Activated naive CD8-positive, alpha-beta T cell treated with anti-CD3 and anti-CD28 coated beads, Interleukin-2, amount 50 U/mL, for 24 hours (primary cell): ENCODE results near the gene MASP2.

Experiments
- ATAC-seq: fragments of 150-1000 bp; cut with Tn5 transposase; one replicate; pipeline ENCODE4 v1.10.0; 2021
- DNase-seq: peaks from one replicate; pipeline ENCODE4 v3.0.0; 2021
- H3K27ac Mint-ChIP-seq: one replicate; pipeline ENCODE4 v1.8.0; 2021; ENCODE audit warnings: mild to moderate bottlenecking, mixed read lengths
- H3K27me3 Mint-ChIP-seq: one replicate; pipeline ENCODE4 v1.8.0; 2021; ENCODE audit warnings: mixed read lengths
- H3K36me3 Mint-ChIP-seq: one replicate; pipeline ENCODE4 v1.8.0; 2021; ENCODE audit warnings: low read depth, mixed read lengths
- H3K4me1 Mint-ChIP-seq: one replicate; pipeline ENCODE4 v1.8.0; 2021; ENCODE audit warnings: mixed read lengths
- H3K4me3 Mint-ChIP-seq: one replicate; pipeline ENCODE4 v1.8.0; 2021; ENCODE audit warnings: mild to moderate bottlenecking, moderate library complexity, mixed read lengths
- H3K9me3 Mint-ChIP-seq: one replicate; pipeline ENCODE4 v1.8.0; 2021; ENCODE audit warnings: mixed read lengths

The MASP2 gene

GRCh38 chr1:11062965-11063401 is 15.9 kb upstream of the MASP2 start:
- DNase-seq, result peak; percentile 48
- Mint-ChIP-seq H3K4me1 (peaks cover 49% of the 10 kb centered on the region), H3K27ac (peak overlapping the region; percentile 64), H3K27me3 (no peaks in the 10 kb centered on the region), H3K36me3 (peaks cover 60% of the 10 kb centered on the region), H3K9me3 (no peaks in the 10 kb centered on the region), H3K4me3 (peak overlapping the region; percentile 47)
- peak; percentile 31 for ATAC-seq

GRCh38 chr1:11061652-11062365 is 14.8 kb upstream of the MASP2 start:
- peak overlapping the region; percentile 93 for H3K4me3 Mint-ChIP-seq
- H3K27ac Mint-ChIP-seq, result peak overlapping the region; percentile 73
- no peaks in the 10 kb centered on the region for H3K27me3 Mint-ChIP-seq
- no peaks in the 10 kb centered on the region for H3K9me3 Mint-ChIP-seq
- peaks cover 65% of the 10 kb centered on the region for H3K36me3 Mint-ChIP-seq
- ATAC-seq, result no peak
- H3K4me1 Mint-ChIP-seq, result peaks cover 59% of the 10 kb centered on the region
- DNase-seq, result no peak

- Mint-ChIP-seq H3K9me3 (no peaks in the 10 kb centered on the region), H3K4me1 (peaks cover 60% of the 10 kb centered on the region), H3K4me3 (peak within 1 kb of the TSS; percentile 95), H3K36me3 (peaks cover 53% of the 10 kb centered on the region), H3K27me3 (no peaks in the 10 kb centered on the region), H3K27ac (peak within 1 kb of the TSS; percentile 95)
- peak; percentile 93 for DNase-seq
- ATAC-seq, result peak; percentile 93
Observed at GRCh38 chr1:11059968-11060830, 13.2 kb upstream of the MASP2 start, which contains the start of gene SRM. SRM (minus strand) TSS chr1:11060018; CDS start chr1:11059943, 75 bp downstream.

GRCh38 chr1:11059155-11059967 is 12.3 kb upstream of the MASP2 start:
- ATAC-seq (peak; percentile 0), DNase-seq (no peak)
- Mint-ChIP-seq H3K4me3 (peak overlapping the region; percentile 95), H3K27me3 (no peaks in the 10 kb centered on the region), H3K36me3 (peaks cover 50% of the 10 kb centered on the region), H3K4me1 (peaks cover 60% of the 10 kb centered on the region), H3K9me3 (no peaks in the 10 kb centered on the region), H3K27ac (peak overlapping the region; percentile 95)

- H3K27ac Mint-ChIP-seq, result peak overlapping the region; percentile 95
- no peaks in the 10 kb centered on the region for H3K9me3 Mint-ChIP-seq
- no peak for DNase-seq
- peaks cover 51% of the 10 kb centered on the region for H3K36me3 Mint-ChIP-seq
- no peaks in the 10 kb centered on the region for H3K27me3 Mint-ChIP-seq
- ATAC-seq, result no peak
- H3K4me1 Mint-ChIP-seq, result peaks cover 56% of the 10 kb centered on the region
- H3K4me3 Mint-ChIP-seq, result peak overlapping the region; percentile 95
Observed at GRCh38 chr1:11058595-11059154, 11.6 kb upstream of the MASP2 start.

DNA sequence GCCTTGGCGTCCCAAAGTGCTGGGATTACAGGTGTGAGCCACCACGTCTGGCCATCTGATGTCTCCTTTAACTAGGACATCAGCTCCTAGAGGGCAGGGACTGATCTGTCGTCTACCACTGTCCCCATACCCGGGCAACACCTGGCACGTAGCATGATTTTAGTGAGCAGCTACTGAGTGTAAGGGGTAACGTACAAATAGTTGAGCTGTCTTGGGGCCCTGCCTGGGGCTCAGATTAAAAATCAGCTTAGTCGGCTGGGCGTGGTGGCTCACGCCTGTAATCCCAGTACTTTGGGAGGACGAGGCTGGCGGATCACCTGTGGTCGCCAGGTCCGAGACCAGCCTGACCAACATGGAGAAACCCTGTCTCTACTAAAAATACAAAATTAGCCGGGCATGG is 11.0 kb upstream of the MASP2 start:
- peaks cover 50% of the 10 kb centered on the region for H3K4me1 Mint-ChIP-seq
- H3K9me3 Mint-ChIP-seq, result no peaks in the 10 kb centered on the region
- H3K27ac Mint-ChIP-seq, result peak overlapping the region; percentile 95
- no peaks in the 10 kb centered on the region for H3K27me3 Mint-ChIP-seq
- peaks cover 45% of the 10 kb centered on the region for H3K36me3 Mint-ChIP-seq
- H3K4me3 Mint-ChIP-seq, result peak overlapping the region; percentile 95
- ATAC-seq, result no peak
- DNase-seq, result no peak

DNA sequence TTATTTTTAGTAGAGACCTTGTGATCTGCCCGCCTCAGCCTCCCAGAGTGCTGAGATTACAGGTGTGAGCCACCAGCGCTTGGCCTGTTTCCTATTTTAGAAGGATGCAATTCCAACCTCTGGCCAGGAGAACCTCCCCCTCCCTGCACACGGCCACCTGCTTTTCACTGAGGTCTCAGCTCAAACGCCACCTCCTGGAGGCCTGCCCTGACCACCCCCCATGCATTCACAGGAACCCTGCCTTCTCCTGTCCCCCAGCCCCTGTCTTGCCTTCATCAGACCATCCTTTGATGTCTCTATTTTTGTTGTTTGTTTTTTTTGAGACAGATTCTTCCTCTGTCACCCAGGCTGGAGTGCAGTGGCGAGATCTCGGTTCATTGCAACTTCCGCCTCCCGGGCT is 10.4 kb upstream of the MASP2 start:
- no peak for DNase-seq
- no peak for ATAC-seq
- Mint-ChIP-seq H3K27ac (peak overlapping the region; percentile 95), H3K4me1 (peaks cover 47% of the 10 kb centered on the region), H3K36me3 (peaks cover 41% of the 10 kb centered on the region), H3K4me3 (peak overlapping the region; percentile 95), H3K9me3 (no peaks in the 10 kb centered on the region), H3K27me3 (no peaks in the 10 kb centered on the region)

- DNase-seq, result no peak
- H3K4me1 Mint-ChIP-seq, result peaks cover 39% of the 10 kb centered on the region
- peaks cover 34% of the 10 kb centered on the region for H3K36me3 Mint-ChIP-seq
- no peak for ATAC-seq
- no peaks in the 10 kb centered on the region for H3K9me3 Mint-ChIP-seq
- H3K4me3 Mint-ChIP-seq, result no peak overlapping the region
- no peak overlapping the region for H3K27ac Mint-ChIP-seq
- no peaks in the 10 kb centered on the region for H3K27me3 Mint-ChIP-seq
Observed at GRCh38 chr1:11056504-11056903, 9.5 kb upstream of the MASP2 start.

- Mint-ChIP-seq H3K27me3 (no peaks in the 10 kb centered on the region), H3K36me3 (peaks cover 30% of the 10 kb centered on the region), H3K4me3 (no peak overlapping the region), H3K27ac (no peak overlapping the region), H3K4me1 (peaks cover 30% of the 10 kb centered on the region), H3K9me3 (no peaks in the 10 kb centered on the region)
- ATAC-seq, result no peak
- no peak for DNase-seq
Observed at GRCh38 chr1:11055676-11056075, 8.6 kb upstream of the MASP2 start.

DNA sequence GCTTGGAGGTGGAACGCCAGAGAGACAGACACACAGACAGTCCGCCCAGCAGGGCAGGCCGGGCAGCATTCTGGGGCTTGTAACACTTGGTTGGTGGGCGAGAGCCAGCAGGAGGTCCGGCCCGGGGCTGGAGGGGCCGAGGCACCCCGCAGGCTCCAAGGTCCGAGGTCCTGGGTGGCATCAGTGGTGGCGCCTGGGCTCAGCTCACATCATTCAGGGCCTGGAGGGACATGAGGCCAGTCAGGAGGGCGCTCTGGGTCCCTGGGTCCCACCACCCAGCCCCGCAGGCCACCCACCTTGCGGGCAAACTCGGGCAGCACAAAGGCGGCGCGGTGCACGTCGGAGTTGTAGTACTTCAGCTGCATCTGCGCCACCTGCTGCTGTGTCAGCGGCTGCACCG is 7.6 kb upstream of the MASP2 start:
- ATAC-seq (no peak), DNase-seq (no peak)
- H3K4me3 Mint-ChIP-seq, result no peak overlapping the region
- peaks cover 28% of the 10 kb centered on the region for H3K36me3 Mint-ChIP-seq
- peaks cover 26% of the 10 kb centered on the region for H3K4me1 Mint-ChIP-seq
- H3K27me3 Mint-ChIP-seq, result no peaks in the 10 kb centered on the region
- H3K9me3 Mint-ChIP-seq, result no peaks in the 10 kb centered on the region
- H3K27ac Mint-ChIP-seq, result no peak overlapping the region

- no peak overlapping the region for H3K27ac Mint-ChIP-seq
- no peak for DNase-seq
- peaks cover 27% of the 10 kb centered on the region for H3K36me3 Mint-ChIP-seq
- H3K9me3 Mint-ChIP-seq, result no peaks in the 10 kb centered on the region
- H3K27me3 Mint-ChIP-seq, result no peaks in the 10 kb centered on the region
- no peak overlapping the region for H3K4me3 Mint-ChIP-seq
- ATAC-seq, result no peak
- peaks cover 25% of the 10 kb centered on the region for H3K4me1 Mint-ChIP-seq
Observed at GRCh38 chr1:11054181-11054580, 7.1 kb upstream of the MASP2 start.

DNA sequence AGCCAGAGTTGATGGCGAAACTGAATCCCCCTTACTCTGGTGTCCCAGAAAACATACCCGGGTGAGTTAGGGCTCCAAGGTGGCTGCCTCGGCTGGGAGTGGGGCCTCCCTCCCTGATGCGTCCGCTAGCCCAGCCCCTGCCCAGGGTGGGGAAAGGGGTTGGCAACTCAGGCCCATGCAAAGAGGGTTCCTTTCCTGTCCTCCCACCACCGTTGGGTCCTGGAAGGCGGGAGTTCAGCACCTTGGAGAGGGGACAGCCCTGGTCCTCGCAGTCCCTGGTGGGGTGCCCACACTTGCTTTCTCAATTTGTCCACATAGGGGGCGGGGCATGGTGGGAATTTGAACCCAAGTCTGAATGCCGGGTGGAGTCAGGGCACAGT is 6.7 kb upstream of the MASP2 start:
- peak; percentile 3 for ATAC-seq
- Mint-ChIP-seq H3K4me1 (peaks cover 21% of the 10 kb centered on the region), H3K9me3 (no peaks in the 10 kb centered on the region), H3K27me3 (no peaks in the 10 kb centered on the region), H3K36me3 (peaks cover 23% of the 10 kb centered on the region), H3K4me3 (no peak overlapping the region), H3K27ac (no peak overlapping the region)
- DNase-seq, result peak; percentile 42

- no peaks in the 10 kb centered on the region for H3K9me3 Mint-ChIP-seq
- no peak overlapping the region for H3K27ac Mint-ChIP-seq
- H3K27me3 Mint-ChIP-seq, result no peaks in the 10 kb centered on the region
- peaks cover 17% of the 10 kb centered on the region for H3K36me3 Mint-ChIP-seq
- no peak overlapping the region for H3K4me3 Mint-ChIP-seq
- DNase-seq, result no peak
- peaks cover 15% of the 10 kb centered on the region for H3K4me1 Mint-ChIP-seq
- peak; percentile 33 for ATAC-seq
Observed at GRCh38 chr1:11052839-11053757, 6.1 kb upstream of the MASP2 start.
